ENCODE data around the gene SORBS1.

Gene SORBS1

DNA sequence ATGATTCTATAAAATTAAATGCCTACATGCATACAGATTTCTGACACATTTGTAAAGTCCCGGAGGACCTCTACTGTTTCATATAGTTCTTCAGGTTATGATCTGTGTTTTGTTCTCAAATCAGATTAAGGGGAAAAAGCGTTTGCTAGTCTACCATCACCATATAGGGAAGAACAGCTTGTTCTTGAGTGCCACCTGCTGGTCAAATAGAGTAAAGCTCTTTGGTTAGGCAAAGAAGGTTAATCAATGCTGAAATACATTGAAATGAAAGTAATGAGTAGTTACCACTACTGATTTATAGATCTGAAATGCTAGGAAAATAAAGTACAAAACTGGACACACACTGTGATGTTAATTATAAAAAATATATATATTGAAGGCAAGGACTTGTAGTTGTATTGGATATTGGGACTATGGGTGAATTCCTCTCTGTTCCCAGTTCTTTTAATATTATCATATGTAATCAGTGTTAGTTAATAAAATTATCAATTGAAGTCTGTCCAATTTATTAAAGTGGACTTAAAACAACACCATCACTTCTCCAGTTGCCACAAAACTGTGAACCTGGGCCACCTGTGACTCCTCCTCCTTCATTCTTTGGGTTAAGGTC lies 197.8 kb downstream of the SORBS1 start:
- no peaks in the 10 kb centered on the region for H3K36me3 ChIP-seq (ENCODE audit: control insufficient read depth in 2 of 2, insufficient read depth in 1 of 2, low read length in 2 of 2)
- CTCF ChIA-PET = interaction anchor here (0.6 to 11.0 kb wide), 34 partner anchors 10 to 746 kb away, joined by 3 to 271 read pairs (median 4); no protein-coding TSS in a partner anchor
- POLR2A ChIA-PET = no interaction called here
- TF ChIP-seq ZNF660 (tag by site-specific recombination; IDR thresholded peaks at IDR 0.05) (no peak), ZNF768 (tag by site-specific recombination; IDR thresholded peaks at IDR 0.05) (no peak), ZNF654 (tag by site-specific recombination; IDR thresholded peaks at IDR 0.05; ENCODE audit: low read depth) (peak; percentile 94), ZXDB (tag by site-specific recombination; IDR thresholded peaks at IDR 0.05) (no peak), ZNF19 (tag by site-specific recombination; IDR thresholded peaks at IDR 0.05; ENCODE audit: low read depth) (no peak), GLI2 (tag by site-specific recombination; IDR thresholded peaks at IDR 0.05; ENCODE audit: borderline replicate concordance, low read depth) (no peak), ZNF621 (tag by site-specific recombination; IDR thresholded peaks at IDR 0.05) (no peak), ZNF561 (tag by site-specific recombination; IDR thresholded peaks at IDR 0.05; ENCODE audit: borderline replicate concordance) (no peak), MYNN (tag by site-specific recombination; IDR thresholded peaks at IDR 0.05; ENCODE audit: borderline replicate concordance) (no peak), ZNF239 (tag by site-specific recombination; IDR thresholded peaks at IDR 0.05) (no peak), ZNF404 (tag by site-specific recombination; IDR thresholded peaks at IDR 0.05) (no peak), ZFP37 (tag by site-specific recombination; IDR thresholded peaks at IDR 0.05) (0 out of 2 replicates have a peak, but pooled peaks have one; percentile 44), SP2 (tag by site-specific recombination; IDR thresholded peaks at IDR 0.05) (no peak), MEIS1 (CRISPR knock-in tag; IDR thresholded peaks at IDR 0.05; ENCODE audit: borderline replicate concordance) (no peak), ZNF10 (tag by site-specific recombination; IDR thresholded peaks at IDR 0.05) (peak; percentile 79)
- TF ChIP-seq, protein P1, sequence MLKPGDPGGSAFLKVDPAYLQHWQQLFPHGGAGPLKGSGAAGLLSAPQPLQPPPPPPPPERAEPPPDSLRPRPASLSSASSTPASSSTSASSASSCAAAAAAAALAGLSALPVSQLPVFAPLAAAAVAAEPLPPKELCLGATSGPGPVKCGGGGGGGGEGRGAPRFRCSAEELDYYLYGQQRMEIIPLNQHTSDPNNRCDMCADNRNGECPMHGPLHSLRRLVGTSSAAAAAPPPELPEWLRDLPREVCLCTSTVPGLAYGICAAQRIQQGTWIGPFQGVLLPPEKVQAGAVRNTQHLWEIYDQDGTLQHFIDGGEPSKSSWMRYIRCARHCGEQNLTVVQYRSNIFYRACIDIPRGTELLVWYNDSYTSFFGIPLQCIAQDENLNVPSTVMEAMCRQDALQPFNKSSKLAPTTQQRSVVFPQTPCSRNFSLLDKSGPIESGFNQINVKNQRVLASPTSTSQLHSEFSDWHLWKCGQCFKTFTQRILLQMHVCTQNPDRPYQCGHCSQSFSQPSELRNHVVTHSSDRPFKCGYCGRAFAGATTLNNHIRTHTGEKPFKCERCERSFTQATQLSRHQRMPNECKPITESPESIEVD (tag by site-specific recombination; IDR thresholded peaks at IDR 0.05) = no peak
- TF ChIP-seq, protein P2, sequence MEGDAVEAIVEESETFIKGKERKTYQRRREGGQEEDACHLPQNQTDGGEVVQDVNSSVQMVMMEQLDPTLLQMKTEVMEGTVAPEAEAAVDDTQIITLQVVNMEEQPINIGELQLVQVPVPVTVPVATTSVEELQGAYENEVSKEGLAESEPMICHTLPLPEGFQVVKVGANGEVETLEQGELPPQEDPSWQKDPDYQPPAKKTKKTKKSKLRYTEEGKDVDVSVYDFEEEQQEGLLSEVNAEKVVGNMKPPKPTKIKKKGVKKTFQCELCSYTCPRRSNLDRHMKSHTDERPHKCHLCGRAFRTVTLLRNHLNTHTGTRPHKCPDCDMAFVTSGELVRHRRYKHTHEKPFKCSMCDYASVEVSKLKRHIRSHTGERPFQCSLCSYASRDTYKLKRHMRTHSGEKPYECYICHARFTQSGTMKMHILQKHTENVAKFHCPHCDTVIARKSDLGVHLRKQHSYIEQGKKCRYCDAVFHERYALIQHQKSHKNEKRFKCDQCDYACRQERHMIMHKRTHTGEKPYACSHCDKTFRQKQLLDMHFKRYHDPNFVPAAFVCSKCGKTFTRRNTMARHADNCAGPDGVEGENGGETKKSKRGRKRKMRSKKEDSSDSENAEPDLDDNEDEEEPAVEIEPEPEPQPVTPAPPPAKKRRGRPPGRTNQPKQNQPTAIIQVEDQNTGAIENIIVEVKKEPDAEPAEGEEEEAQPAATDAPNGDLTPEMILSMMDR (tag by site-specific recombination; IDR thresholded peaks at IDR 0.05) = peak; percentile 58; the same call in 1 of the 2 replicates
- TF ChIP-seq, protein P3, sequence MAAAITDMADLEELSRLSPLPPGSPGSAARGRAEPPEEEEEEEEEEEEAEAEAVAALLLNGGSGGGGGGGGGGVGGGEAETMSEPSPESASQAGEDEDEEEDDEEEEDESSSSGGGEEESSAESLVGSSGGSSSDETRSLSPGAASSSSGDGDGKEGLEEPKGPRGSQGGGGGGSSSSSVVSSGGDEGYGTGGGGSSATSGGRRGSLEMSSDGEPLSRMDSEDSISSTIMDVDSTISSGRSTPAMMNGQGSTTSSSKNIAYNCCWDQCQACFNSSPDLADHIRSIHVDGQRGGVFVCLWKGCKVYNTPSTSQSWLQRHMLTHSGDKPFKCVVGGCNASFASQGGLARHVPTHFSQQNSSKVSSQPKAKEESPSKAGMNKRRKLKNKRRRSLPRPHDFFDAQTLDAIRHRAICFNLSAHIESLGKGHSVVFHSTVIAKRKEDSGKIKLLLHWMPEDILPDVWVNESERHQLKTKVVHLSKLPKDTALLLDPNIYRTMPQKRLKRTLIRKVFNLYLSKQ (tag by site-specific recombination; IDR thresholded peaks at IDR 0.05; ENCODE audit: borderline replicate concordance) = no peak
- H3K4me1 ChIP-seq (ENCODE audit: control insufficient read depth, insufficient read depth, low read length) = no peaks in the 10 kb centered on the region
- no peak overlapping the region for H3K4me3 ChIP-seq (ENCODE audit: low read depth, low read length)
- H3K27ac ChIP-seq (ENCODE audit: extremely low read depth, low read depth, low read length) = no peak overlapping the region
- no peaks in the 10 kb centered on the region for H3K9me3 ChIP-seq (ENCODE audit: control insufficient read depth, insufficient read depth, low read depth, low read length)

DNA sequence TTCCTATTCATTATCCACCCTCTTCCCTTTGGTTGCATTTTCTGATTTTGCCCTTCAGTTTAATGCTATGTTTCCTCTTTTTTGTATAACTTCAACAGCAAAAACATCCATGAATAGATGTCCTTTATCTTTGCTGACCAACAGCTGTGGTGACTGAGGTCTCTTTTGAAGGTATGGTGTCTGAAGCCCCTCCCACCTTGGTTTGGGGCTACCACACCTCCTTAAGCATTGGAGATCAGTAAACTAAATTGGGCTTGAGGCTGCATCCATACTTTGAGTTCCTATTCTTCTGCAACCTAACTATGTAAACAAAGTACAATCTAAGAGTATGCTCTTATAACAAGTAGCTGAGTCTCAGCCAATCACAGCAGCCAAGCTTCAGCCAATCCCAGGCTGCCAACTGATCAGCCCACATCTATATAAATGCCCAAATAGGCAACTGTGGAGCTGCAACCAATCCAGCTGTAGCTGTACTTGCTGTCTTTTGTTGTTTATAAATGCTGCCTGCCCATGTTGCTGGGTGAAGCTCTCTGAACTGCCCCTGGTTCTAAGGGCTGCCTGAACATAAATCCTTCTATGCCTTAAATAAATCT lies 201.0 kb downstream of the SORBS1 start:
- POLR2A ChIA-PET = interaction anchor here (0.6 kb wide), 1 partner anchor 199 kb away, joined by 4 read pairs; no protein-coding TSS in a partner anchor
- Histone ChIP-seq H3K4me3 (ENCODE audit: low read depth, low read length) (no peak overlapping the region), H3K9me3 (ENCODE audit: control insufficient read depth, insufficient read depth, low read depth, low read length) (no peaks in the 10 kb centered on the region), H3K36me3 (ENCODE audit: control insufficient read depth in 2 of 2, insufficient read depth in 1 of 2, low read length in 2 of 2) (no peaks in the 10 kb centered on the region), H3K27ac (ENCODE audit: extremely low read depth, low read depth, low read length) (no peak overlapping the region), H3K4me1 (ENCODE audit: control insufficient read depth, insufficient read depth, low read length) (no peaks in the 10 kb centered on the region)
- CTCF ChIA-PET = interaction anchor here (0.6 to 11.0 kb wide), 6 partner anchors 11 to 226 kb away, joined by 3 to 271 read pairs (median 4); no protein-coding TSS in a partner anchor
- 0 out of 2 replicates have a peak, but pooled peaks have one; percentile 19 for TF ChIP-seq SP2 (tag by site-specific recombination; IDR thresholded peaks at IDR 0.05)
- TF ChIP-seq ZNF2 (tag by site-specific recombination; IDR thresholded peaks at IDR 0.05) = no peak

All from HEK293 (cell line).